Endothelial cell of umbilical vein (primary cell): ENCODE data around the gene CYP21A2. TPM values are rescaled to one million over a fixed set of nuclear protein-coding genes. Genes with fewer than 3 reads are reported as not detected.

Source experiments
- BruUV-seq: library from RNA; stranded (reverse); fragments of 400-500 nt; replicated peaks from 2 replicates; lab custom pipeline; 2021; lab: Mats Ljungman, UMichigan
- CTCF ChIA-PET: fragments of 300-600, 350-600 bp; sonication (Branson Sonifier 250); formaldehyde crosslinking; loops from one replicate; lab custom pipeline; 2021; ENCODE audit warnings: antibody characterized with exemption, inconsistent platforms; lab: Charles Lee
- POLR2A ChIA-PET: fragments of 300-600, 350-600 bp; sonication (Branson Sonifier 250); formaldehyde crosslinking; loops from one replicate; lab custom pipeline; 2021; ENCODE audit warnings: antibody characterized with exemption, inconsistent platforms; lab: Charles Lee
- DNase-seq: peaks from one replicate; pipeline ENCODE4 v3.0.0-alpha.2; 2011; ENCODE audit warnings: low read depth, low spot score
- FAIRE-seq: peaks from 2 replicates; lab custom pipeline; 2011; peaks lifted over from hg19 to GRCh38; lab: Jason Lieb, UNC
- H2AFZ ChIP-seq: 2 replicates; pipeline ENCODE4 v1.6.0; 2012; ENCODE audit warnings: low read depth, low read length, control low read depth, inconsistent platforms
- H3K27ac ChIP-seq: 2 replicates; pipeline ENCODE4 v1.5.1; 2011; ENCODE audit warnings: low read depth, mild to moderate bottlenecking, control low read depth, low read length, moderate library complexity; ENCODE audit not compliant: insufficient read depth
- H3K27me3 ChIP-seq, 2 experiments: 2 replicates each; pipeline versions ENCODE4 v1.6.0 to v1.6.1; 2011; ENCODE audit warnings: low read length in 2 of 2, mixed read lengths in 1 of 2; ENCODE audit not compliant: control insufficient read depth in 2 of 2, insufficient read depth in 2 of 2
- H3K36me3 ChIP-seq, 2 experiments: 2 replicates in 1 of 2; 3 replicates in 1 of 2; pipeline ENCODE4 v1.5.1; 2011; ENCODE audit warnings: low read length in 2 of 2, mild to moderate bottlenecking in 1 of 2, moderate library complexity in 1 of 2; ENCODE audit not compliant: control insufficient read depth in 2 of 2, insufficient read depth in 2 of 2; ENCODE audit errors: extremely low read depth in 1 of 2
- H3K4me1 ChIP-seq: 3 replicates; pipeline ENCODE4 v1.5.1; 2011; ENCODE audit warnings: mild to moderate bottlenecking, low read length; ENCODE audit not compliant: control insufficient read depth, insufficient read depth; ENCODE audit errors: extremely low read depth
- H3K4me2 ChIP-seq: 2 replicates; pipeline ENCODE4 v1.6.1; 2011; ENCODE audit warnings: low read length, control low read depth, mixed read lengths; ENCODE audit not compliant: insufficient read depth
- H3K4me3 ChIP-seq, 3 experiments: fragments of 200-600 bp in 1 of 3; sonication (generic), shearing (Covaris generic) in 1 of 3; replicated peaks in 1 of 3; 2 replicates each; pipeline ENCODE4 v1.5.1; 2011 to 2016; ENCODE audit warnings: control low read depth in 3 of 3, low read length in 3 of 3, mild to moderate bottlenecking in 2 of 3, inconsistent platforms in 1 of 3, low read depth in 1 of 3, moderate library complexity in 1 of 3; ENCODE audit not compliant: insufficient read depth in 1 of 3
- H3K79me2 ChIP-seq: 2 replicates; pipeline ENCODE4 v1.6.0; 2012; ENCODE audit warnings: low read length, inconsistent platforms; ENCODE audit not compliant: control insufficient read depth, insufficient read depth
- H3K9ac ChIP-seq: replicated peaks from 2 replicates; pipeline ENCODE3; 2011; ENCODE audit warnings: low read length, control low read depth; ENCODE audit not compliant: insufficient read depth; ENCODE audit errors: extremely low read depth
- H3K9me1 ChIP-seq: replicated peaks from 3 replicates; pipeline ENCODE4 v1.6.0; 2011; ENCODE audit warnings: mild to moderate bottlenecking, low read length; ENCODE audit not compliant: control insufficient read depth, insufficient read depth; ENCODE audit errors: extremely low read depth
- H3K9me3 ChIP-seq: replicated peaks from 2 replicates; pipeline ENCODE4 v1.5.1; 2012; ENCODE audit warnings: low read length, inconsistent platforms; ENCODE audit not compliant: control insufficient read depth, insufficient read depth
- H4K20me1 ChIP-seq: replicated peaks from 2 replicates; pipeline ENCODE3; 2011; ENCODE audit warnings: mild to moderate bottlenecking, low read length; ENCODE audit not compliant: control insufficient read depth, insufficient read depth; ENCODE audit errors: extremely low read depth
- EZH2 ChIP-seq: IDR thresholded peaks from 2 replicates; pipeline ENCODE4 v1.6.1; 2012; ENCODE audit warnings: borderline replicate concordance, low read depth, mild to moderate bottlenecking, moderate library complexity, low read length, inconsistent platforms; ENCODE audit not compliant: severe bottlenecking
- FOS ChIP-seq: IDR thresholded peaks from 2 replicates; pipeline ENCODE4 v1.6.1; 2011; ENCODE audit warnings: mild to moderate bottlenecking, low read length, moderate library complexity, borderline replicate concordance; ENCODE audit not compliant: insufficient read depth
- GATA2 ChIP-seq: IDR thresholded peaks from 2 replicates; pipeline ENCODE4 v1.7.0; 2011; ENCODE audit warnings: low read depth, mild to moderate bottlenecking, moderate library complexity, mixed read lengths, low read length; ENCODE audit not compliant: insufficient read length, insufficient read depth
- JUN ChIP-seq: IDR thresholded peaks from 2 replicates; pipeline ENCODE4 v1.6.1; 2011; ENCODE audit warnings: borderline replicate concordance, low read depth; ENCODE audit not compliant: insufficient read length, insufficient read depth
- MAX ChIP-seq: IDR thresholded peaks from 2 replicates; pipeline ENCODE4 v1.6.1; 2011; ENCODE audit not compliant: insufficient read depth, insufficient read length
- MYC ChIP-seq: IDR thresholded peaks from one replicate; pipeline ENCODE4 v1.6.1; 2011; ENCODE audit warnings: mild to moderate bottlenecking, low read depth, low read length
- POLR2A ChIP-seq: IDR thresholded peaks from 2 replicates; pipeline ENCODE4 v1.6.1; 2012; ENCODE audit warnings: low read depth, mild to moderate bottlenecking, control low read depth, low read length
- POLR2AphosphoS5 ChIP-seq: IDR thresholded peaks from 2 replicates; pipeline ENCODE4 v1.6.1; 2012; ENCODE audit warnings: low read depth, mild to moderate bottlenecking, control low read depth, low read length, moderate library complexity; ENCODE audit not compliant: insufficient read depth
- dilution Hi-C: fragments of 300-500 bp; cut with MboI; formaldehyde crosslinking; loops from one replicate; pipeline ENCODE4 v1.15.0; 2019; ENCODE audit warnings: low sequenced_read_pairs; ENCODE audit not compliant: extremely low pct_ligation_motif_present
- intact Hi-C: fragments of 100-400 bp; cut with micrococcal nuclease; formaldehyde crosslinking; loops from one replicate; pipeline ENCODE4 v1.10.0; 2022
- polyA plus RNA-seq, 4 experiments: library from polyadenylated mRNA; depleted of rRNA in 3 of 4; stranded (reverse) in 3 of 4; unstranded in 1 of 4; fragments of >200 nt; gene quantifications; 2 replicates each; pipeline versions ENCODE4 v1.2.1 to v1.2.3, GENCODE V29; 2011 to 2012; ENCODE audit warnings: missing spikeins in 1 of 4
- total RNA-seq: library from RNA; stranded (reverse); gene quantifications from 2 replicates; pipeline ENCODE4 v1.2.3, GENCODE V29; 2021
- TF ChIP-seq, protein P1 (sequence below), 2 donors: IDR thresholded peaks; 1 replicate in 1 of 2; 2 replicates in 1 of 2; pipeline ENCODE4 v1.5.1; 2011; ENCODE audit warnings: low read length in 2 of 2, mild to moderate bottlenecking in 2 of 2, moderate library complexity in 2 of 2, control low read depth in 1 of 2, inconsistent platforms in 1 of 2, low read depth in 1 of 2; ENCODE audit not compliant: insufficient read depth in 1 of 2; ENCODE audit errors: extremely low read depth in 1 of 2

Gene CYP21A2
- total and polyA plus RNA-seq, 2 donors (not counting 3 experiments of a cell fraction or from before 2014, with no cell fraction given) = 0.22 to 0.46 TPM

GRCh38 chr6:32045811-32046449, 7.7 kb downstream of the CYP21A2 start:
- no peaks in the 10 kb centered on the region for H3K36me3 ChIP-seq
- H3K9ac ChIP-seq = no peak overlapping the region
- FAIRE-seq = no peak
- no peak overlapping the region for H3K27ac ChIP-seq
- no peaks in the 10 kb centered on the region for H3K9me3 ChIP-seq
- no peak overlapping the region for H3K4me3 ChIP-seq
- no peak overlapping the region for H3K4me2 ChIP-seq
- TF ChIP-seq GATA2 (no peak), MAX (no peak), MYC (no peak), EZH2 (no peak), POLR2AphosphoS5 (no peak), POLR2A (no peak), JUN (no peak), FOS (no peak)
- TF ChIP-seq, protein P1, sequence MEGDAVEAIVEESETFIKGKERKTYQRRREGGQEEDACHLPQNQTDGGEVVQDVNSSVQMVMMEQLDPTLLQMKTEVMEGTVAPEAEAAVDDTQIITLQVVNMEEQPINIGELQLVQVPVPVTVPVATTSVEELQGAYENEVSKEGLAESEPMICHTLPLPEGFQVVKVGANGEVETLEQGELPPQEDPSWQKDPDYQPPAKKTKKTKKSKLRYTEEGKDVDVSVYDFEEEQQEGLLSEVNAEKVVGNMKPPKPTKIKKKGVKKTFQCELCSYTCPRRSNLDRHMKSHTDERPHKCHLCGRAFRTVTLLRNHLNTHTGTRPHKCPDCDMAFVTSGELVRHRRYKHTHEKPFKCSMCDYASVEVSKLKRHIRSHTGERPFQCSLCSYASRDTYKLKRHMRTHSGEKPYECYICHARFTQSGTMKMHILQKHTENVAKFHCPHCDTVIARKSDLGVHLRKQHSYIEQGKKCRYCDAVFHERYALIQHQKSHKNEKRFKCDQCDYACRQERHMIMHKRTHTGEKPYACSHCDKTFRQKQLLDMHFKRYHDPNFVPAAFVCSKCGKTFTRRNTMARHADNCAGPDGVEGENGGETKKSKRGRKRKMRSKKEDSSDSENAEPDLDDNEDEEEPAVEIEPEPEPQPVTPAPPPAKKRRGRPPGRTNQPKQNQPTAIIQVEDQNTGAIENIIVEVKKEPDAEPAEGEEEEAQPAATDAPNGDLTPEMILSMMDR (IDR thresholded peaks at IDR 0.05; ENCODE audit: extremely low read depth in 1 of 2, insufficient read depth in 1 of 2, low read depth in 1 of 2, low read length in 2 of 2) = no peak
- H3K79me2 ChIP-seq = no peaks in the 10 kb centered on the region
- DNase-seq = no peak
- no TSS peak for BruUV-seq
- no peaks in the 10 kb centered on the region for H4K20me1 ChIP-seq
- ChIA-PET CTCF (interaction anchor here (2.4 kb wide), 1 partner anchor 18 kb away, joined by 10 read pairs; no protein-coding TSS in a partner anchor), POLR2A (no interaction called here)
- H3K9me1 ChIP-seq = no peaks in the 10 kb centered on the region
- intact Hi-C loops (loop anchor here (10.0 kb wide), 2 partner anchors 149 to 749 kb away; partner anchors contain the start of genes GPSM3 and PBX2), dilution Hi-C loops (no loop called here)
- H2AFZ ChIP-seq = no peak overlapping the region
- peaks cover 10% of the 10 kb centered on the region for H3K4me1 ChIP-seq
- peaks cover 0 to 2% of the 10 kb centered on the region in 2 experiments for H3K27me3 ChIP-seq
